ENCODE results near the gene NAGLU.

NAGLU gene

GRCh38 chr17:42566883-42567573, 31.0 kb downstream of the NAGLU start, which contains the start of gene MLX:
Gene MLX (plus strand): TSS chr17:42567100. CDS start chr17:42567125, 25 bp downstream.
- Histone ChIP-seq H3K4me3 (ENCODE audit: low read depth in 1 of 5, low read length in 5 of 5) (peak within 1 kb of the TSS; percentile 81 to 90 (median 83)), H3K9ac (ENCODE audit: low read length in 5 of 5) (peak within 1 kb of the TSS; percentile 76 to 94 (median 89)), H3K9me3 (ENCODE audit: control insufficient read depth in 5 of 5, low read length in 5 of 5) (no peaks in the 10 kb centered on the region), H3K27ac (ENCODE audit: low read depth, low read length) (peak within 1 kb of the TSS; percentile 91), H3K27me3 (ENCODE audit: control insufficient read depth in 5 of 5, insufficient read depth in 4 of 5, low read length in 5 of 5) (no peaks in the 10 kb centered on the region), H3K36me3 (ENCODE audit: control insufficient read depth in 5 of 5, insufficient read depth in 5 of 5, low read length in 5 of 5) (peaks cover 0 to 62% (median 50%) of the 10 kb centered on the region in 5 donors), H3K4me1 (ENCODE audit: control insufficient read depth in 5 of 5, insufficient read depth in 5 of 5, low read length in 5 of 5) (peaks cover 19 to 76% (median 64%) of the 10 kb centered on the region in 5 donors)

- H3K36me3 ChIP-seq (ENCODE audit: control insufficient read depth in 5 of 5, insufficient read depth in 5 of 5, low read length in 5 of 5) = peaks cover 0 to 76% (median 64%) of the 10 kb centered on the region in 5 donors
- peak overlapping the region in 2 of 5 donors; percentile 31 to 58 for H3K9ac ChIP-seq (ENCODE audit: low read length in 5 of 5)
- H3K9me3 ChIP-seq (ENCODE audit: control insufficient read depth in 5 of 5, low read length in 5 of 5) = no peaks in the 10 kb centered on the region
- H3K27ac ChIP-seq (ENCODE audit: low read depth, low read length) = peak overlapping the region; percentile 26
- H3K4me1 ChIP-seq (ENCODE audit: control insufficient read depth in 5 of 5, insufficient read depth in 5 of 5, low read length in 5 of 5) = peaks cover 14 to 65% (median 54%) of the 10 kb centered on the region in 5 donors
- H3K4me3 ChIP-seq (ENCODE audit: low read depth in 1 of 5, low read length in 5 of 5) = no peak overlapping the region
- no peaks in the 10 kb centered on the region for H3K27me3 ChIP-seq (ENCODE audit: control insufficient read depth in 5 of 5, insufficient read depth in 4 of 5, low read length in 5 of 5)
These were observed 32.5 kb downstream of the NAGLU start for GRCh38 chr17:42568341-42569111.

GRCh38 chr17:42571435-42572225, 35.6 kb downstream of the NAGLU start:
- Histone ChIP-seq H3K4me1 (ENCODE audit: control insufficient read depth in 5 of 5, insufficient read depth in 5 of 5, low read length in 5 of 5) (peaks cover 11 to 45% (median 37%) of the 10 kb centered on the region in 5 donors), H3K9me3 (ENCODE audit: control insufficient read depth in 5 of 5, low read length in 5 of 5) (no peaks in the 10 kb centered on the region)

GRCh38 chr17:42573095-42573494, 37.1 kb downstream of the NAGLU start:
- Histone ChIP-seq H3K4me3 (ENCODE audit: low read depth in 1 of 5, low read length in 5 of 5) (no peak overlapping the region), H3K27me3 (ENCODE audit: control insufficient read depth in 5 of 5, insufficient read depth in 4 of 5, low read length in 5 of 5) (no peaks in the 10 kb centered on the region), H3K9ac (ENCODE audit: low read length in 5 of 5) (peak overlapping the region in 1 of 5 donors; percentile 8), H3K36me3 (ENCODE audit: control insufficient read depth in 5 of 5, insufficient read depth in 5 of 5, low read length in 5 of 5) (peaks cover 6 to 74% (median 61%) of the 10 kb centered on the region in 5 donors), H3K4me1 (ENCODE audit: control insufficient read depth in 5 of 5, insufficient read depth in 5 of 5, low read length in 5 of 5) (peaks cover 13 to 47% (median 40%) of the 10 kb centered on the region in 5 donors), H3K9me3 (ENCODE audit: control insufficient read depth in 5 of 5, low read length in 5 of 5) (no peaks in the 10 kb centered on the region), H3K27ac (ENCODE audit: low read depth, low read length) (no peak overlapping the region)

More at GRCh38 chr17:42571435-42572225, 35.6 kb downstream of the NAGLU start:
- Histone ChIP-seq H3K27ac (ENCODE audit: low read depth, low read length) (peak overlapping the region; percentile 67), H3K36me3 (ENCODE audit: control insufficient read depth in 5 of 5, insufficient read depth in 5 of 5, low read length in 5 of 5) (peaks cover 6 to 74% (median 61%) of the 10 kb centered on the region in 5 donors), H3K4me3 (ENCODE audit: low read depth in 1 of 5, low read length in 5 of 5) (no peak overlapping the region), H3K27me3 (ENCODE audit: control insufficient read depth in 5 of 5, insufficient read depth in 4 of 5, low read length in 5 of 5) (no peaks in the 10 kb centered on the region), H3K9ac (ENCODE audit: low read length in 5 of 5) (peak overlapping the region in 2 of 5 donors; percentile 17 to 29)

GRCh38 chr17:42574463-42574862, 38.4 kb downstream of the NAGLU start:
- Histone ChIP-seq H3K27ac (ENCODE audit: low read depth, low read length) (no peak overlapping the region), H3K4me3 (ENCODE audit: low read depth in 1 of 5, low read length in 5 of 5) (no peak overlapping the region), H3K36me3 (ENCODE audit: control insufficient read depth in 5 of 5, insufficient read depth in 5 of 5, low read length in 5 of 5) (peaks cover 6 to 64% (median 49%) of the 10 kb centered on the region in 5 donors), H3K4me1 (ENCODE audit: control insufficient read depth in 5 of 5, insufficient read depth in 5 of 5, low read length in 5 of 5) (peaks cover 16 to 45% (median 43%) of the 10 kb centered on the region in 5 donors), H3K9ac (ENCODE audit: low read length in 5 of 5) (no peak overlapping the region), H3K9me3 (ENCODE audit: control insufficient read depth in 5 of 5, low read length in 5 of 5) (no peaks in the 10 kb centered on the region), H3K27me3 (ENCODE audit: control insufficient read depth in 5 of 5, insufficient read depth in 4 of 5, low read length in 5 of 5) (no peaks in the 10 kb centered on the region)

- peak overlapping the region; percentile 70 to 89 (median 79) for H3K4me3 ChIP-seq (ENCODE audit: low read depth in 1 of 5, low read length in 5 of 5)
- H3K9me3 ChIP-seq (ENCODE audit: control insufficient read depth in 5 of 5, low read length in 5 of 5) = no peaks in the 10 kb centered on the region
- H3K36me3 ChIP-seq (ENCODE audit: control insufficient read depth in 5 of 5, insufficient read depth in 5 of 5, low read length in 5 of 5) = peaks cover 10 to 63% (median 52%) of the 10 kb centered on the region in 5 donors
- H3K27me3 ChIP-seq (ENCODE audit: control insufficient read depth in 5 of 5, insufficient read depth in 4 of 5, low read length in 5 of 5) = no peaks in the 10 kb centered on the region
- H3K9ac ChIP-seq (ENCODE audit: low read length in 5 of 5) = peak overlapping the region; percentile 71 to 90 (median 79)
- H3K27ac ChIP-seq (ENCODE audit: low read depth, low read length) = peak overlapping the region; percentile 86
- H3K4me1 ChIP-seq (ENCODE audit: control insufficient read depth in 5 of 5, insufficient read depth in 5 of 5, low read length in 5 of 5) = peaks cover 8 to 25% (median 22%) of the 10 kb centered on the region in 5 donors
These were observed 41.1 kb downstream of the NAGLU start for GRCh38 chr17:42577140-42577531.

GRCh38 chr17:42577532-42578281, 41.7 kb downstream of the NAGLU start, which contains the start of gene PSMC3IP:
Gene PSMC3IP (minus strand): TSS chr17:42577729. CDS start chr17:42577686, 43 bp downstream.
- Histone ChIP-seq H3K9me3 (ENCODE audit: control insufficient read depth in 5 of 5, low read length in 5 of 5) (no peaks in the 10 kb centered on the region), H3K27ac (ENCODE audit: low read depth, low read length) (peak within 1 kb of the TSS; percentile 86), H3K36me3 (ENCODE audit: control insufficient read depth in 5 of 5, insufficient read depth in 5 of 5, low read length in 5 of 5) (peaks cover 13 to 64% (median 54%) of the 10 kb centered on the region in 5 donors), H3K9ac (ENCODE audit: low read length in 5 of 5) (peak within 1 kb of the TSS; percentile 76 to 98 (median 89)), H3K4me1 (ENCODE audit: control insufficient read depth in 5 of 5, insufficient read depth in 5 of 5, low read length in 5 of 5) (peaks cover 7 to 22% (median 19%) of the 10 kb centered on the region in 5 donors), H3K4me3 (ENCODE audit: low read depth in 1 of 5, low read length in 5 of 5) (peak within 1 kb of the TSS; percentile 70 to 93 (median 82)), H3K27me3 (ENCODE audit: control insufficient read depth in 5 of 5, insufficient read depth in 4 of 5, low read length in 5 of 5) (no peaks in the 10 kb centered on the region)

- H3K9ac ChIP-seq (ENCODE audit: low read length in 5 of 5) = peak overlapping the region; percentile 74 to 98 (median 89)
- no peaks in the 10 kb centered on the region for H3K9me3 ChIP-seq (ENCODE audit: control insufficient read depth in 5 of 5, low read length in 5 of 5)
- no peaks in the 10 kb centered on the region for H3K27me3 ChIP-seq (ENCODE audit: control insufficient read depth in 5 of 5, insufficient read depth in 4 of 5, low read length in 5 of 5)
- H3K27ac ChIP-seq (ENCODE audit: low read depth, low read length) = peak overlapping the region; percentile 86
- peaks cover 19 to 64% (median 54%) of the 10 kb centered on the region in 5 donors for H3K36me3 ChIP-seq (ENCODE audit: control insufficient read depth in 5 of 5, insufficient read depth in 5 of 5, low read length in 5 of 5)
- peak overlapping the region; percentile 70 to 93 (median 82) for H3K4me3 ChIP-seq (ENCODE audit: low read depth in 1 of 5, low read length in 5 of 5)
- peaks cover 7 to 22% (median 19%) of the 10 kb centered on the region in 5 donors for H3K4me1 ChIP-seq (ENCODE audit: control insufficient read depth in 5 of 5, insufficient read depth in 5 of 5, low read length in 5 of 5)
These were observed 42.3 kb downstream of the NAGLU start for GRCh38 chr17:42578282-42578869.

All from subcutaneous abdominal adipose tissue (tissue), 5 donors.